H1 (cell line): Measurements from ENCODE around the gene LRRTM4. TPM values are rescaled to one million over a fixed set of nuclear protein-coding genes. Genes with fewer than 3 reads are reported as not detected.

Experiments used
- CTCF ChIA-PET: fragments of 300-600 bp; sonication (Branson Sonifier 250); formaldehyde crosslinking; loops from one replicate; lab custom pipeline; 2021; ENCODE audit not compliant: partially characterized antibody; lab: Charles Lee
- POLR2A ChIA-PET: fragments of 300-600 bp; sonication (Branson Sonifier 250); formaldehyde crosslinking; loops from one replicate; lab custom pipeline; 2021; ENCODE audit warnings: inconsistent platforms; ENCODE audit not compliant: partially characterized antibody; lab: Charles Lee
- DNase-seq, 2 experiments: peaks; one replicate each; pipeline versions ENCODE4 v3.0.0 to v3.0.0-alpha.2; 2010 to 2022; ENCODE audit warnings: low spot score in 2 of 2, low read depth in 1 of 2, mixed read lengths in 1 of 2
- FAIRE-seq: peaks from 2 replicates; lab custom pipeline; 2011; peaks lifted over from hg19 to GRCh38; lab: Jason Lieb, UNC
- H2AFZ ChIP-seq: 2 replicates; pipeline ENCODE4 v1.8.1; 2012; ENCODE audit warnings: low read length, inconsistent platforms
- H2AK5ac ChIP-seq: 2 replicates; pipeline ENCODE4 v1.6.1; 2013; ENCODE audit warnings: low read depth, low read length
- H2BK120ac ChIP-seq: replicated peaks from 2 replicates; pipeline ENCODE3; 2013; ENCODE audit warnings: low read depth, low read length, inconsistent platforms
- H2BK12ac ChIP-seq: 2 replicates; pipeline ENCODE4 v1.6.1; 2013; ENCODE audit warnings: low read depth, low read length
- H2BK15ac ChIP-seq: 2 replicates; pipeline ENCODE4 v1.6.1; 2013; ENCODE audit warnings: low read length
- H2BK20ac ChIP-seq: 2 replicates; pipeline ENCODE4 v1.6.1; 2013; ENCODE audit warnings: low read length
- H2BK5ac ChIP-seq: 2 replicates; pipeline ENCODE4 v1.6.1; 2013; ENCODE audit warnings: low read depth, low read length
- H3K14ac ChIP-seq: 2 replicates; pipeline ENCODE4 v1.6.1; 2013; ENCODE audit warnings: inconsistent platforms; ENCODE audit not compliant: insufficient read length
- H3K18ac ChIP-seq: 2 replicates; pipeline ENCODE4 v1.6.1; 2013; ENCODE audit warnings: low read length; ENCODE audit errors: extremely low read depth
- H3K23ac ChIP-seq: 2 replicates; pipeline ENCODE4 v1.6.1; 2013; ENCODE audit warnings: inconsistent platforms; ENCODE audit not compliant: insufficient read length
- H3K23me2 ChIP-seq: 2 replicates; pipeline ENCODE4 v1.6.1; 2013; ENCODE audit warnings: low read depth, low read length
- H3K27ac ChIP-seq: 2 replicates; pipeline ENCODE4 v1.6.1; 2011; ENCODE audit warnings: low read depth, low read length, inconsistent platforms
- H3K27me3 ChIP-seq, 4 experiments: replicated peaks in 1 of 4; 1 replicate in 1 of 4; 2 replicates in 3 of 4; pipeline versions ENCODE4 v1.6.1 to v1.8.1; 2011 to 2013; ENCODE audit warnings: low read length in 3 of 4, mild to moderate bottlenecking in 3 of 4, inconsistent platforms in 2 of 4, mixed read lengths in 2 of 4, moderate library complexity in 1 of 4; ENCODE audit not compliant: control insufficient read depth in 3 of 4, insufficient read depth in 3 of 4; ENCODE audit errors: extremely low read depth in 1 of 4
- H3K36me3 ChIP-seq, 4 experiments: 2 replicates each; pipeline versions ENCODE4 v1.6.1 to v1.8.1; 2011 to 2013; ENCODE audit warnings: mild to moderate bottlenecking in 4 of 4, low read length in 3 of 4, moderate library complexity in 2 of 4, control low read depth in 1 of 4, inconsistent platforms in 1 of 4; ENCODE audit not compliant: insufficient read depth in 4 of 4, control insufficient read depth in 2 of 4
- H3K4ac ChIP-seq: replicated peaks from 2 replicates; pipeline ENCODE3; 2013; ENCODE audit warnings: low read length, low read depth, mixed read lengths, inconsistent platforms; ENCODE audit not compliant: insufficient read length
- H3K4me1 ChIP-seq, 4 experiments: replicated peaks in 1 of 4; 1 replicate in 1 of 4; 2 replicates in 3 of 4; pipeline versions ENCODE4 v1.6.1 to v1.8.1; 2011 to 2013; ENCODE audit warnings: low read length in 3 of 4, inconsistent platforms in 2 of 4, mixed read lengths in 1 of 4; ENCODE audit not compliant: insufficient read depth in 4 of 4, control insufficient read depth in 3 of 4
- H3K4me2 ChIP-seq, 2 experiments: 2 replicates each; pipeline versions ENCODE4 v1.6.1 to v1.8.1; 2011 to 2013; ENCODE audit warnings: low read depth in 2 of 2, low read length in 2 of 2, control low read depth in 1 of 2, inconsistent platforms in 1 of 2, mild to moderate bottlenecking in 1 of 2; ENCODE audit not compliant: insufficient read depth in 1 of 2
- H3K4me3 ChIP-seq, 4 experiments: fragments of 200-600, 300-600 bp in 1 of 4; sonication (generic), shearing (Covaris generic), sonication (Bioruptor Twin) in 1 of 4; 2 replicates each; pipeline versions ENCODE4 v1.5.1 to v1.8.1; 2011 to 2016; ENCODE audit warnings: low read length in 4 of 4, low read depth in 3 of 4, control low read depth in 2 of 4, inconsistent platforms in 2 of 4, mild to moderate bottlenecking in 2 of 4, mixed read lengths in 1 of 4, moderate library complexity in 1 of 4; ENCODE audit not compliant: insufficient read depth in 2 of 4; ENCODE audit errors: extremely low read depth in 1 of 4
- H3K56ac ChIP-seq: replicated peaks from 2 replicates; pipeline ENCODE3; 2013; ENCODE audit warnings: low read depth, mild to moderate bottlenecking, mixed read lengths, low read length, inconsistent platforms; ENCODE audit not compliant: insufficient read length
- H3K79me1 ChIP-seq: 2 replicates; pipeline ENCODE4 v1.6.1; 2013; ENCODE audit warnings: low read depth, low read length, control low read depth
- H3K79me2 ChIP-seq, 2 experiments: 2 replicates each; pipeline versions ENCODE4 v1.6.1 to v1.8.1; 2012 to 2013; ENCODE audit warnings: low read length in 2 of 2, mild to moderate bottlenecking in 2 of 2, inconsistent platforms in 1 of 2; ENCODE audit not compliant: insufficient read depth in 2 of 2, control insufficient read depth in 1 of 2
- H3K9ac ChIP-seq, 4 experiments: replicated peaks in 1 of 4; 1 replicate in 1 of 4; 2 replicates in 3 of 4; pipeline versions ENCODE4 v1.6.1 to v1.8.1; 2011 to 2013; ENCODE audit warnings: low read depth in 3 of 4, low read length in 3 of 4, control low read depth in 2 of 4, mild to moderate bottlenecking in 2 of 4, moderate library complexity in 2 of 4, inconsistent platforms in 1 of 4; ENCODE audit errors: extremely low read depth in 1 of 4
- H3K9me3 ChIP-seq, 2 experiments: 2 replicates each; pipeline versions ENCODE4 v1.6.1 to v1.8.1; 2012 to 2013; ENCODE audit warnings: mild to moderate bottlenecking in 2 of 2, moderate library complexity in 2 of 2, control low read depth in 1 of 2, inconsistent platforms in 1 of 2, low read depth in 1 of 2, low read length in 1 of 2, mixed read lengths in 1 of 2; ENCODE audit not compliant: insufficient read depth in 2 of 2
- H4K20me1 ChIP-seq, 2 experiments: replicated peaks in 1 of 2; 2 replicates each; pipeline versions ENCODE3 to v1.8.1; 2011 to 2013; ENCODE audit warnings: inconsistent platforms in 2 of 2, low read length in 2 of 2, mild to moderate bottlenecking in 1 of 2; ENCODE audit not compliant: insufficient read depth in 2 of 2, control insufficient read depth in 1 of 2
- H4K5ac ChIP-seq: 2 replicates; pipeline ENCODE4 v1.6.1; 2013; ENCODE audit warnings: low read length, low read depth, mixed read lengths, inconsistent platforms; ENCODE audit not compliant: insufficient read length
- H4K8ac ChIP-seq: 2 replicates; pipeline ENCODE4 v1.8.0; 2013; ENCODE audit warnings: mild to moderate bottlenecking, moderate library complexity, low read length, inconsistent platforms; ENCODE audit not compliant: insufficient read depth; ENCODE audit errors: extremely low read depth
- H4K91ac ChIP-seq: replicated peaks from 2 replicates; pipeline ENCODE3; 2013; ENCODE audit warnings: low read length, mixed read lengths, inconsistent platforms; ENCODE audit not compliant: insufficient read length
- BACH1 ChIP-seq: IDR thresholded peaks from 2 replicates; pipeline ENCODE4 v1.6.1; 2012; ENCODE audit warnings: low read length, improper control_type of control experiment
- KDM4A ChIP-seq: IDR thresholded peaks from one replicate; pipeline ENCODE4 v1.7.1; 2012; ENCODE audit warnings: low read depth, mild to moderate bottlenecking, moderate library complexity, low read length, inconsistent platforms; ENCODE audit not compliant: severe bottlenecking
- WGBS, 2 experiments: shearing (Covaris generic) in 1 of 2; methylation state at CpG; one replicate each; pipeline versions ENCODE4 v1.1.6 to v1.1.7; 2013 to 2015; ENCODE audit warnings: low lambda C conversion rate in 2 of 2, mixed read lengths in 2 of 2, inconsistent platforms in 1 of 2, low coverage in 1 of 2, missing lambda C conversion rate in 1 of 2; ENCODE audit not compliant: insufficient replicate concordance in 2 of 2, insufficient coverage in 1 of 2, insufficient read length in 1 of 2; ENCODE audit errors: extremely low coverage in 1 of 2, missing lambda C conversion rate in 1 of 2; 5-methylcytosine and 5-hydroxymethylcytosine counted together
- polyA plus RNA-seq, 7 experiments: library from polyadenylated mRNA; depleted of rRNA in 3 of 7; stranded (reverse) in 5 of 7; unstranded in 2 of 7; fragments of >200 nt in 5 of 7; fragments of 200-250 nt in 2 of 7; gene quantifications; 1 replicate in 5 of 7; 2 replicates in 1 of 7; 4 replicates in 1 of 7; pipeline versions ENCODE4 v1.2.1 to v1.2.3, GENCODE V29; 2011 to 2013; ENCODE audit warnings: missing spikeins in 2 of 7, mixed read lengths in 2 of 7
- total RNA-seq: library from RNA; stranded (reverse); fragmentation: NEBNext Ultra II Directional; extraction: Animal tissue kit (Norgen Biotek cat#: 25700); gene quantifications from 2 replicates; pipeline ENCODE4 v1.2.1, GENCODE V29; 2021

The LRRTM4 gene
- total and polyA plus RNA-seq, 2 of the 8 experiments (the other 6 are each of a cell fraction or from before 2014, with no cell fraction given): 3.6 to 9.5 TPM

DNA sequence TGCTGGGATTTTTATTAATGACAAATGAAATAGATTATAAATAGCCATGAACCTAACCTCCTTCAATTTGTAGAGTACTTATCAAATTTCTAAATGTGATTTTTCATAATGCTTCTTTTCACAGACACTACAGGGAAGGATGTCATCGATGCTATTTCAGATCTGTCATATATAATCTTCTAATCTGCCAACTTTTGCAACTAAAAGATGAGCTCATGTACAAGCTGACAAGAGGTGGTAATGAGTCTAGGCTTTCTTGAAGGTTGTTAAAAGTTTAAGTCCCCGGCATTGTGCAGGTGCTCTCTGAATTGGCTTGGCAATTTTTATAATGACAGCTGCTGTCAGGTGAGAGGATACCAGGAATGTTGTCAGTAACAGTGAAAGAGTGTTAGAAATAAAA is 320.4 kb downstream of the LRRTM4 start:
- Histone ChIP-seq H3K4me1 (no peaks in the 10 kb centered on the region), H3K4ac (no peak overlapping the region), H2BK15ac (no peak overlapping the region), H3K4me2 (no peak overlapping the region), H4K20me1 (no peaks in the 10 kb centered on the region), H2BK120ac (no peak overlapping the region), H2AFZ (no peak overlapping the region), H3K79me1 (no peaks in the 10 kb centered on the region), H3K23ac (no peak overlapping the region)
- POLR2A ChIA-PET: no interaction called here
- FAIRE-seq: no peak
- TF ChIP-seq BACH1 (no peak), KDM4A (no peak)
- TF ChIP-seq, all 59 proteins: peak for 0
- Histone ChIP-seq H3K27ac (no peak overlapping the region), H2BK20ac (no peak overlapping the region), H3K27me3 (no peaks in the 10 kb centered on the region), H4K8ac (no peak overlapping the region), H3K79me2 (no peaks in the 10 kb centered on the region), H2BK12ac (no peak overlapping the region), H3K9me3 (no peaks in the 10 kb centered on the region), H3K23me2 (no peaks in the 10 kb centered on the region), H4K5ac (no peak overlapping the region), H3K36me3 (no peaks in the 10 kb centered on the region), H3K9ac (no peak overlapping the region), H2BK5ac (no peak overlapping the region), H3K4me3 (no peak overlapping the region), H3K56ac (no peak overlapping the region), H2AK5ac (no peak overlapping the region), H4K91ac (no peak overlapping the region), H3K14ac (no peak overlapping the region), H3K18ac (no peak overlapping the region)
- no peak for DNase-seq
- 100% methylated on average over 2 of the region's 2 CpGs; no CpG with 5 or more reads in 1 of the 2 experiments for WGBS, 2 experiments
- CTCF ChIA-PET: no interaction called here
